SW 1271 (cell line): ENCODE measurements around the gene TGFBR2.
A peak's percentile ranks its signal among the peaks of the same experiment; 100 is the strongest.

ENCODE experiments used
- DNase-seq, 2 experiments: peaks; one replicate each; lab custom pipeline; 2025; lab: John Stamatoyannopoulos, UW

The TGFBR2 gene

DNA sequence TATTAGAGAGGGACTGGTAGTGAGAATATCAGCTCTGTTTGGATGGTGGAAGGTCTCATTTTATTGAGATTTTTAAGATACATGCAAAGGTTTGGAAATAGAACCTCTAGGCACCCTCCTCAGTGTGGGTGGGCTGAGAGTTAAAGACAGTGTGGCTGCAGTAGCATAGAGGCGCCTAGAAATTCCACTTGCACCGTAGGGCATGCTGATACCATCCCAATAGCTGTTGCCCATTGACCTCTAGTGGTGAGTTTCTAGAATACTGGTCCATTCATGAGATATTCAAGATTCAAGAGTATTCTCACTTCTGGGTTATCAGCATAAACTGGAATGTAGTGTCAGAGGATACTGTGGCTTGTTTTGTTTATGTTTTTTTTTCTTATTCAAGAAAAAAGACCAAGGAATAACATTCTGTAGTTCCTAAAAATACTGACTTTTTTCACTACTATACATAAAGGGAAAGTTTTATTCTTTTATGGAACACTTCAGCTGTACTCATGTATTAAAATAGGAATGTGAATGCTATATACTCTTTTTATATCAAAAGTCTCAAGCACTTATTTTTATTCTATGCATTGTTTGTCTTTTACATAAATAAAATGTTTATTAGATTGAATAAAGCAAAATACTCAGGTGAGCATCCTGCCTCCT, 87.2 kb downstream of the TGFBR2 start:
- peak; percentile 40 to 85 for DNase-seq

GRCh38 chr3:30694148-30694547, 87.7 kb downstream of the TGFBR2 start:
- DNase-seq, result no peak

- no peak for DNase-seq
Measured at GRCh38 chr3:30694668-30695067, 88.3 kb downstream of the TGFBR2 start.

DNA sequence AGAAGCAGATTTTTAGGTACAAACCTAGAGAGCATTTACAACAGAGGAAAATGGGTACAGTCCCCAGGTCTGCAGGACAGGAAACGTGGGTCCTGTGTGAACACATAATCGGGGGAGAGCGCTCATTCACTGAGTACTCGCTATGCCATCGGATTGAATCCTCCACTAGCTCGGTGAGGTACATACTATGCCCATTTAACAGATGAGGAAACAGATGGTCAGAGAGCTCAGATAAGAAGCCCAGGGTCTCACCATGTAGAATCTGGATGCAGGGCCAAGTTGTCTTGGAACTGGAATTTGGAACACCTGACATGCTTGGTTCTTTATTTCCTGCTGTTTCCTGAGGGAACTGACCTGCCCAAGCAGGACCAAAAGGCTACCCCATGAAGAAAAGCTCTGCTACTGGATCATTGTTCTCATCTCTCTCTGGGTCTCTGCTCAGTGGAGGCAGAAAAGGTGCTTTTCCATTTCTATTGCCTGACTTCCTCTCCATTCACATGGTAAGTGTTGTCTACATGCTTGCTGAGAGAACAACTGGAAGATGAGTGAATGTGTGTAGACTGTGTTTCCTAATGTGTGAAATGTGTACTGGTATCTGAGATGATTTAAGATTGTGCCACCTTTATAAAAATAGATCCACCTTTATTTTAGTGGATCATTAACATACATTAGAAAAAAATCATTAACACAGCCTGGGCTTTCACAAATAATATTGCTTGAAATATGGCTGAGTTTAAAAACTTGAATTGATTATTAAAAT, 89.1 kb downstream of the TGFBR2 start:
- no peak for DNase-seq

GRCh38 chr3:30696403-30696819, 90.0 kb downstream of the TGFBR2 start:
- no peak for DNase-seq

DNA sequence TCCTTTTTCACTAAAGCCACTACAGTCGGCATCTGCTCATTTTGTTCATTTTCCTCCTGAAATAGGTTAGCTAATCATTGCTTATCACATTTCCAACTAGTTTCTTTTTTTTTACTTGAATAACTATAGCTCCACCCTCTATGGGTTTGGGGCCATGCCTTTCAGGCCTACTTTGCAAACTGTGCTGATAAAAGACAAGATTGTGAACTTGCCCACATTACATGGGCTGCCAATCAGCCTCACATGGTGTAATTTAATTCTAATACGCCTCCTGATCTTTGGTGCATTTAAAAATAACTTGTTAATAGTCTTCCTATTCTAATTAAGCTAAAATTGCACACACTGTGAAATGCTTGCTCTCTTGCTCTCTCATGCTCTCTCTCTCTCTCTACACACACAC, 90.5 kb downstream of the TGFBR2 start:
- DNase-seq, result no peak

DNA sequence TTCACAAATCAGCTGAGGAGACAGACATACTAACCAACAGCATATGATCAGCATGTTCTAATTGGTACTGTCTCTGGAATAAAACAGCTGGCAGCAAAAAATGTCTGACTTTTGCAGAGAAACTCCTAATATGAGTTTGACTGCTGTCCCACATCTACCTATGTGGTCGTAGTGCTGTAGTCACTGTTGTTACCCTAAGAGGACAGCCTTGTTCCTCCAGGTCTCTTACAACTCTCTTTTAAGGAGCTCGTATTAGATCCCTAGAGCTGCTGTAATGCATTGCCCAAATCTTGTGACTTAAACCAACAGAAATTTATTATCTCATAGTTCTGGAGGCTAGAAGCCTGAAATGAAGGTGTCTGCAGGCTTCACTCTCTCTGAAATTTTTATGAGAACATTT, 92.1 kb downstream of the TGFBR2 start:
- DNase-seq, result no peak

DNA sequence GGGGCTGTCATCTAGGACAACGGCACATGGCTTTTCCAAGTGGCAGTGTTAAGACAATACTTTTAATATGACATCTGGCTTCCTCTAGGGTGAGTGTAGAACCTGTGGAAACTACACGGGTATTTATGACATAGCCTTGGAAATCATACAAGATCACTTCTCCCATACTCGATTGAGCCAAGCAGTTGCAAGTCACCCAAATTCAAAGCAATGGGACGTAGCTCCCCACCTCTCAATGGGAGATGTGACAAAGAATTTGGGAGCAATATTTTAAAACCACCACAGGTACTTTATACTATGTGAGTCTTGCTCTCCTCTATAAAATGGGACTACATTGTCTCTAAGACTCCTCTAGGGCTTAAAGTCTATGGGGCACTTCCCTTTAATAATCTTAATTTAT, 93.5 kb downstream of the TGFBR2 start:
- no peak for DNase-seq

GRCh38 chr3:30700702-30701321, 94.4 kb downstream of the TGFBR2 start:
- DNase-seq, result no peak

DNA sequence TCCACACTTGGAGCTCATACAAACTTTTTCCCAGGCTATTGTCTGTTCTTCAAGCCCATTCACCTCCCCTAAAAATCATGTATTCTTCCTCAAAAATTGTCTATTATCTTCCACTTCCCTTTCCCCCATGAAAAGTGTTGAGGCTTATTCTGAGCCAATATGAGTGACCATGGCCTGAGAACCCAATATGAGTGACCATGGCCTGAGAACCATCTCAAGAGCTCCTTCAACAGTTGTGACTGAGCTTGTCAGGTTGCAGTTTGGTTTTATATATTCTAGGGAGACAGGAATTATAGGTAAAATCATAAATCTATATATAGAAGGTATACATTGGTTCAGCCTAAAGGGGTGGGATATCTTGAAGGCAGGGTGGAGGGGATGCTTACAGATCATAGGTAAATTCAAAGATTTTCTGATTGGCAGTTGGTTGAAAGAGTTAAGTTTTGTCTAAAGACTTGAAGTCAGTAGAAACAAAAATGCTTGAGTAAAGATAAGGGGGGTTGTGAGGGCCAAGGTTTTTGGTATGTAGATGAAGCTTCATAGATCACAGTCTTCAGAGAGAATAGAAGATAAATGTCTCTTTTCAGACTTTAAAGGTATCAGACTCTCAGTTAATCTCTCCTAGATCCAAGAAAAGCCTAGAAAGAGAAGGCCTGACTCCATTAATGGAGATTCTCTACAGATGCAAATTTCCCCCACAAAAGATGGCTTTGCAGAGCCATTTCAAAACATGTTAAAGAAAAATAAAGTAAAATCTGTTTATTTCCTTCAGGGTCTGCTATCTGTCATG, 95.8 kb downstream of the TGFBR2 start:
- DNase-seq, result no peak

DNA sequence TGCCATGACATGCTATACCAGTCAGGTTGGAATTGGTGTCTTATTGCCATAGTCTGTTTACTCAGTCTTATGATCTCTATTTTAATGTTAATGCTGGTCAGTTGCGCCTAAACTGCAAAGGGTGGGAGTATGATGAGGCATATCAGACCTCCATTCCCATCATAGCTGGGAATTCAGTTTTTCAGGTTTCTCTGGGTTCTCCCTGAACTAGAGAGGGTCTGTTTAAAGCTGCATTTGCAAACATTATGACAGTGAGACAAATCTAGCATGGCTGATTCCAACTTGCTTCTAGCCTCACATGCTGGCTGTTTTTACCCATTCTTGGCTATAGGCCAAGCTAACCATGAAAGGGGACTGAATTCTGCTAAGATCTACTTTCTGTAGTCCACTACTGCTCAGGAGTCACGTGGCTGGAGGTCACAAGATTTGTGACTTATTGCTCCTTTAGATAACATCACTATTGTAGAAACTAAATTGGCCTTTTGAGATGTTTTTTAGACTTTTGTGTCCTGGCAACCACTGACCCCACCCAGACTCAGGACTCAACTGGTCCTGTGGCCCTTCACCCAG, 96.5 kb downstream of the TGFBR2 start:
- DNase-seq, result no peak

DNA sequence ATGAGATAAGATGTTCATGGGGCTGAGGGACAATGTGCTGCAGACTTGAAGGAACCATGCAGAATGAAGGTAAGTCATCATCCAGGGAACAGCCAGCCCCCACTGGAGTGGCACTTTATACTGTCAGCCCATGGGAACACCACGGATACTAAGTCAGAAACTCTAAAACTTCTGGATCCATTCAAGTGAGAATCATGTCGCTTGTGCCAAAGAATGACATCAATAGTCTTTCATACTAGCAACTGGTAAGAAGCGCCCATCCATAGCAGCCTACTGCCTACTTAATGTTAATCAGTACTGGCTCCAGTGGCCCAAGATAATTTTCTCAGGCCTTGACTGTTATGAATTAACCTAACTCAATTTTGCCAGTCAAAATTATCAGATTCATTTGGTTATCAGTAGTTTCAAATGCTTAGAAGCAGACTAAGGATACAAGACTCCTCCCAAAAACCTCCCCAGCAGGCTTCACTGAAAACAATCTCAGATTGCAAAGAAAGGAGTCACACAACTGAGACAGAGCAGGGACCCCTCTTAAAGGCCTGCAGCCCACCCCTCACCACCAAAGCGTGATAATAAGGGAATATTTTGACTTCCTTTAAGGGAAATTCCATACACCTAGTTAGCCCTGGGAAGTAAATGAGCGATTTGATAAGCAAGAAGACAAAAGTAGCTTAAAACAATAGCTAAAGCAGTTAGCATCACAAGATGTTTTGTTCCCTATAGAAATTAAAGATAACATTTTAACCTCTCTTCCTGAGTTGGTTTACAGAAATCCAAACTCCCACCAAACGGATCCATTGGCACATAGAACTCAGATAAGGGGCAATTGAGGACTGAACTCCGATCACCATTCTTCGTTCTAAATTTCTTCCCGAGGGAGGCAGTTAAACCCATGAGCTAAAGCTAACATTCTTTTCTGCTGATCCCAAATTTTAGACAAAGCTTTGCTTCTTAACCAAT, 98.8 kb downstream of the TGFBR2 start:
- no peak for DNase-seq

DNA sequence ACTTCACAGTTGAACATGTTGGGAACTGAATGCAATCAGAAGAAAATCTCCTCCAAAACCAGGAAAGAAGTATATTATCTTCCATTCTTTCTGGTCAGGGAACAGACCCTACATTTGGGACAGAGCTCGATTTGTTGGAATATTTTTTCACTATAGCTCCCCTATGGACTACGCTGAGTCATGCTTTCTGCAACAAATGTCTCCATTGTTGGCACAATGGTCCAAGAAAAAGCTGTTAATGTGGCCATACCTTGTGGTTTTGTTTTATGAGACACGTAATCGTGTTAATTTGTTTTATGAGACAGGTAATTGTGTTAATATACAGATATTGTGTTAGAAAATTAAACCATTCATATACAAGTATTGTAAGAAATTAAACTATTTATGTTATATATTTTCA, 101.4 kb downstream of the TGFBR2 start:
- no peak for DNase-seq

GRCh38 chr3:30708472-30708871, 102.1 kb downstream of the TGFBR2 start:
- no peak for DNase-seq

GRCh38 chr3:30710017-30710416, 103.6 kb downstream of the TGFBR2 start:
- DNase-seq, result no peak

- no peak for DNase-seq
Measured at GRCh38 chr3:30711151-30711550, 104.8 kb downstream of the TGFBR2 start.

DNA sequence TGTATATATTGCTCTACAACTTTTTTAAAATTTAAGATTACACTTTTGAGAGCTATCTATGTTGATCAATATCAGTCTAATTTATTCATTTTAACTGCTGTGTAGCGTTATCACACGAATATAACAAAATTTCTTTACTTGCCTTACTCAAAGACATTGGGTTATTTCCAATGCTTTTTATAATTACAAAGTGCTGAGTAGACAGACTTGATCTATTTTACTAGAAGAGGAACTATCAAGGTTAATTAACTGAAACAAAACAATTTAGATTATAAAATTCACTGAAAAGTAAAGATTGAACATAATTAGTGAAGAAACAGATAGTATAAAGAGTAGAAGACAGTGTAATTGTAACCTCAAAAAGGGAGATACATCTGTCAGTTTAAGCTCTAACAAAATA, 105.5 kb downstream of the TGFBR2 start:
- DNase-seq, result no peak

GRCh38 chr3:30712991-30713390, 106.6 kb downstream of the TGFBR2 start:
- no peak for DNase-seq

DNA sequence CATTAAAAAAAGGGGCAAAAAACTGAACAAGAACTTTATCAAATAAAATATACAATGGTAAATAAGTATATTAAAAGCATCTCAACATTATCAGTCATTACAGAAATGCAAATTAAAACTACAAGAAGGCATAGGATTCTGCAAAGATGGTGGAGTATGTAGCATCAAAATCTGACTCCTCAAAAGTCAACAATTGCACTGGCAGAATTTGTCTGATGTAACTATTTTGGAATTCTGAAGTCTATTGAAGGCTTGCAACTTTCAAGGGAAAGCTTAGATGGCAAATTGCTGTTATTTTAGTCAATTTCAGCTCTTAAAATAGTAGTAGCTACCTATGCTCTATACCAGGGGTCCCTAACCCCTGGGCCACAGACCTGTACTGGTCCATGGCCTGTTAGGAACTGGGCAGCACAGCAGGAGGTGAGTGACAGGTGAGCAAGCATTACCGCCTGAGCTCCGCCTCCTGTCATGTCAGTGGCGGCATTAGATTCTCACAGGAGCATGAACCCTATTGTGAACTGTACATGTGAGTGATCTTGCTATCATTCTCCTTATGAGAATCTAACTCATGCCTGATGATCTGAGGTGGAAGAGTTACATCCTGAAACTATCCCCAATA, 107.6 kb downstream of the TGFBR2 start:
- no peak for DNase-seq

- no peak for DNase-seq
Measured at GRCh38 chr3:30719536-30719935, 113.1 kb downstream of the TGFBR2 start.
